HG03442 (cell line): ENCODE data around the gene ANAPC16.
"Not testable (repeated sequence)": the region's sequence is repeated elsewhere in the genome, so short reads cannot be mapped to it uniquely, and the experiment has no call there.

Source experiments
- ATAC-seq: cut with Tn5 transposase; IDR thresholded peaks from one replicate; pipeline ENCODE4 v1.9.1; 2021; ENCODE audit warnings: mild to moderate bottlenecking, moderate library complexity; ENCODE audit not compliant: unreplicated experiment

The ANAPC16 gene

GRCh38 chr10:72277340-72277995 is 61.7 kb downstream of the ANAPC16 start:
- no peak for ATAC-seq

- no peak for ATAC-seq
Observed at GRCh38 chr10:72277996-72278667, 62.3 kb downstream of the ANAPC16 start.

GRCh38 chr10:72278668-72279393 is 63.0 kb downstream of the ANAPC16 start:
- ATAC-seq = no peak

GRCh38 chr10:72279587-72279986 is 63.8 kb downstream of the ANAPC16 start:
- not testable (repeated sequence) for ATAC-seq

- no peak for ATAC-seq
Observed at GRCh38 chr10:72283131-72283530, 67.3 kb downstream of the ANAPC16 start.
